Cerebellar nuclear complex (tissue), 1 donor: ENCODE data around the gene TMEM154.
"Not testable (repeated sequence)": the region's sequence is repeated elsewhere in the genome, so short reads cannot be mapped to it uniquely, and the experiment has no call there.

Experiments used
- DNase-seq, 2 experiments: peaks; one replicate each; lab custom pipeline; 2025; lab: John Stamatoyannopoulos, UW

Gene TMEM154

GRCh38 chr4:152666946-152667345 lies 12.9 kb downstream of the TMEM154 start:
- DNase-seq: no peak

DNA sequence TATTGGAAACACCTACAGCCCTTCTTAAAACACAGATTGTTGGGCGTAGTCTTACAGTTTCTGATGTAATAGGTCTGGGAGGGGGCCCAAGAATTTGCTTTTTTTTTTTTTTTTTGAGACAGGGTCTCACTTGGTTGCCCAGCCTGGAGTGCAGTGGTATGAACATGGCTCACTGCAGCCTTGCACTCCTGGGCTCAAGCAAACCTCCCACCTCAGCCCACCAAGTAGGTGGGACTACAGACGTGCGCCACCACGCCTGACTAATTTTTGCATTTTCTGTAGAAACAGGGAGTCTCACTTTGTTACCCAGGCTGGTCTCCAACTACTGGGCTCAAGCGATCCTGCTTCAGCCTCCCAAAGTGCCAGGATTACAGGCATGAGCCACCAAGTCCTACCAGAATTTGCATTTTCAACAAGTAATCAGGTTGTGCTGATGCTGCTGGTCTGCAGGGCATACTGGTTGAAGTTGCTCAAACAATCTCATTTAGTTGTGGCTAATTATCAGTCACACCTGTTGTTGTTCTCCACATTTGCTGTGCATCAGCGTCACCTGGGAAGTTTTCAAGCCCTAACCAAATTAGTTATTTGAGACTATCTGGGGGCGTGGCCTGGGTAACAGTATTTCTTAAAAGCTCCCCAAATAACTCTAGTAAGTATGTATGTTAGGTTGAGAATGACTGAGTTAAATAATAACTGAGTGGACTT lies 14.0 kb downstream of the TMEM154 start:
- no peak for DNase-seq

DNA sequence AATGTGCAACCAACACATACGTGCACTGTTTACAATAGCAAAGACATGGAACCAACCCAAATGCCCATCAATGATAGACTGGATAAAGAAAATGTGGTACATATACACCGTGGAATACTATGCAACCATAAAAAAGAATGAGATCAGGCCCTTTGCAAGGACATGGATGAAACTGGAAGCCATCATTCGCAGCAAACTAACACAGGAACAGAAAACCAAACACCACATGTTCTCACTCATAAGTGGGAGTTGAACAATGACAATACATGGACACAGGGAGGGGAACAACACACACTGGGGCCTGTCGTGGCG lies 15.8 kb downstream of the TMEM154 start:
- DNase-seq: not testable (repeated sequence)

DNA sequence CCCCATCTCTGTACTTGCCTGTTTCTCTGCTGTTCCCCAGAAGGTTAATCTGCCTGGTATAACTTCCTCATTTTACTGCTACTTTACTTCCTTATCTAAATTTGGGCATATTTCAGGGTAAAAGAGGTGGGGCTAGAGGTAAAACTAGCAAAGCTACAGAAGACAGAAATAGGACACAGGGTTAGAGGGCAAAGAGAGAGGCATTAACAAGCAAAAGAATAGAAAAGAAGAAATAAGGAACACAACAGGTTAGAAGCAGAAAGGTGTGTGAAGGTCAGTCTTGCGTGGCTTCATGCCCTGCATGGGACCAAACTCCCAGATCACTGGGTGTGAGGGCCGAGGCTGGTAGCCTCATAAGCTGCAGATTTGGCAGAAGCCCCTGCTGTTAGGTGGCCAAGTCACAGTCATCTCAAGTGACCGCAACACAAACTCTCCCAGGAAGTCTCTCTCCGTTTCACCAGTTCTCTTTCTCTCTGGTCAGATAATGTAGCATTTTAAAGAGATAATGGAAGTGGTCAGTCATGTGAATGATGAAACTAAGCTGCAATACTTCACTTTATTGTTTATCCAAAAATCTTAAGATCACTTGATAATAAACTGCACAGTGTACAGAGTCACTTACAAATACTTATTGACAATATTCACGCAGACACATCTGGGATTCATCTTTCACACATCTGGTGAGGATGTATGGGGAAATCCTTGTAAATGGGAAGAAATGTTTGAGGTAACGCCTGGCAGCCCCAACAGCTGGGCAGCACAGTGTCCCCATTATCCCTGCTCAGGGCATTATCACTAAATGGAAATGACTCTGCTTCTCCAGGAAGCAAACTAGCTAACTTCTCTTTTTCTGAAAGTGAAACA lies 16.4 kb downstream of the TMEM154 start:
- DNase-seq: no peak

DNA sequence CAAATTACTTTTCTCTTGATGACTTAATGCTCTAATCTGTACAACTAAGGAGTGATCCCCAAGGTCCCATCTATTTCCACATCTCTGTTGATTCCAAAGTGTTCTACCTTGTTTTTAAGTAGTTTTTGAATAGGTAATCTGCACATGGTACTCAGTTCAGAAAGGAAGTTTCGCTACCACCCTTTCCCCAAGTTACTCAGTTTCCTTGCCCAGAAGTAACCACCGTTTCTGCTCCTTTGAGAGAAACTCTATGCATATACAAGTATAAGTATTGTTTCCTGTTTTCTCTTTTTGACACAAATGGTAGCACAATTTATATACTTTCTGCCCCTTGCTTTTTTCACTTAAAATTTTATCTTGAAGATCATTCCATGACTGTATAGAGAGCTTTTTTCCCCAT lies 18.1 kb downstream of the TMEM154 start:
- no peak for DNase-seq

- DNase-seq: no peak
Measured at GRCh38 chr4:152660526-152660925, 19.3 kb downstream of the TMEM154 start.

- DNase-seq: no peak
Measured at GRCh38 chr4:152659806-152660205, 20.0 kb downstream of the TMEM154 start.

GRCh38 chr4:152657657-152658056 lies 22.1 kb downstream of the TMEM154 start:
- no peak for DNase-seq

DNA sequence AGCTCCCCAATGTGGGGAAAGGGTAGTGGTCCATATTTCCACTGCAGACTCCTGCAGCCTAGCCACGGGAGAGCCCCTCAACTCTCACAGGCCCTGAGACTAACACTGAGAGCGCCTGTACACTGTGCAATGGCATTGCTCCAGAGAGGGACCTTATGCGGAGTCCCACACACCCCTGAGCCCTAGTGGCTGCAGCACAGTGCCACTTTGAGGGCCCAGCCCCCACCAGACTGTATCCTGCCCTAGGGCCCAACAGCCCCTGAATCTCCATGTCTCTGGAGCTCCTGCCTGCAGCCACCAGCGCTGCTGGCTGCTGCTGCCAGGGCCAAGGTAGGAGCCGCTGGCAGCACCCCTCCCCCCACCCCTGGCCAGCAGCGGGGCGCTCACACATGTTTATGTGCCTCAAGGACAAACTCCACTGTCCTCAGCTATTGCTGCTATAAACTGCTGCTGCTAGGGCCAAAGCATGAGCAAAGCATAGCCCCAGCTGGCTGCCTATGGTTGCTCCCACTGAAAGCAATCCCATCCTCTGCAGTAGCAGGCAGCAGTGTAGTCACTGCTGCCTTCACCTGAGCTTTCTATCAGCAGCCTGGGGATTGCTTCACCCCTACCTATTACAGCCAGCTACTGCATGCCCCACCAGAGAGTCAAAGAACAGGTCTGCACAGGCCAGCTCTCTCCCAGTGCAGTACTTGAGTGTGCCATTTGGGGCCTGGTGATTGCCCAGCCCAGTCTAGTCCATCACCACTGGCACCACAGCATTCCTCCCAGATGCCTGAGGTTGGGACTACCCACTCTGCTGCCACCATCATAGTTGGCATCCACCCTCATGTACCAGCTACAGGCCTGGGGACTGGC lies 24.3 kb downstream of the TMEM154 start:
- DNase-seq: no peak

DNA sequence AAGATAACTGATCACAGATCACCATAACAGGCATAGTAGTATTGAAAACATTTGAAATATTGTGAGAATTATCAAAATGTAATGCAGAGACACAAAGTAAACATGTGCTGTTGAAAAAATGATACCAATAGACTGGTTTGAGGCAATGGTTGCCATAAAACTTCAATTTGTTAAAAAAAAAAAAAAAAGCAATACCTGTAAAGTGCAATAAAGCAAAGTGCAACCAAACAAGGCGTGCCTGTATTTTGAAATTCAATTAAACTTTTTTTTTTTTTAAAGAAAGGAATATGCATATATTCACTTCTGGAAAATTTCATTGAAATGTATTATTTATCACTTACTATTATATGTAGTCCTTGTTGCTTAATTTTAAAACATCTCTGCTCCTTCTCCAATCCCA lies 27.7 kb downstream of the TMEM154 start:
- DNase-seq: no peak

DNA sequence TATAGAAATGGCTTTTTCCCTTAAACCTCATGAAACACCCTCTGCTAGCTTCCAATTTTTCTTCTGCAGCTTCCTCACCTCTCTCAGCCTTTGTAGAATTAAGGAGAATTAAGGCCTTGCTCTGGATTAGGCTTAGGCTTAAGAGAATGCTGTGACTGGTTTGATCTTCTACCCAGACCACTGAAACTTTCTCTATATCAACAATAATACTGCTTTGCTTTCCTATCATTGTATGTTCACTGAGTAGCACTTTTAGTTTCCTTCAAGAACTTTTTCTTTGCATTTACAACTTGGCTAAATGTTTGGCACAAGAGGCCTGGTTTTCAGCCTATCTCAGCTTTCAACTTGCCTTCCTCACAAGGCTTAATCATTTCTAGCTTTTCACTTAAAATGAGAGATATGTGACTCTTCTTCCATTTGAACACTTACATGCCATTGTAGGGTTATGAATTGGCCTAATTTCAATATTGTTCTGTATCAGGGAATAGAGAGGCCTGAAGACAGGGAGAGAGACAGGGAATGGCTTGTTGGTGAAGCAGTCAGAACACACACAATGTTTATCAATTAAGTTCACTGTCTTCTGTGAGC lies 28.2 kb downstream of the TMEM154 start:
- no peak for DNase-seq

GRCh38 chr4:152646221-152646620 lies 33.6 kb downstream of the TMEM154 start:
- DNase-seq: no peak

DNA sequence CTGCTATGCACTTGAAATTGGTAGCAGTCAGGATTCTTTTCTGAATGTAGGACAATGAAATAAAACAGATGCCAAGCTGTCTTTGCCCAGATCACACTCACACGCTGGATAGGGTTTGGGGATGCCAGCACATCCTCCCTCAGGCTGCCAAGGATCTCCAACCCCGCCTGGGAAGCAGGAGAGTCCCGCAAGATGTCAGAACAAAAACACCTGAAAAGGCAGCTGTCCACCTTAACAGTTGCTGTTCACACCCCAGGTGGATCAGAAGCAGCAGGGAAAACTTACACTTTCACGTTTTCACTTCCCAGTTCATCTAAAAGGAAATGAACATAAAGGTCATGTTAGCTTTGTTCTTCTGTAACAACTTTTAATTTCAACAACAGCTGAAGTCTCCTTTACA lies 35.7 kb downstream of the TMEM154 start:
- DNase-seq: no peak

GRCh38 chr4:152643153-152644035 lies 36.4 kb downstream of the TMEM154 start:
- no peak for DNase-seq

DNA sequence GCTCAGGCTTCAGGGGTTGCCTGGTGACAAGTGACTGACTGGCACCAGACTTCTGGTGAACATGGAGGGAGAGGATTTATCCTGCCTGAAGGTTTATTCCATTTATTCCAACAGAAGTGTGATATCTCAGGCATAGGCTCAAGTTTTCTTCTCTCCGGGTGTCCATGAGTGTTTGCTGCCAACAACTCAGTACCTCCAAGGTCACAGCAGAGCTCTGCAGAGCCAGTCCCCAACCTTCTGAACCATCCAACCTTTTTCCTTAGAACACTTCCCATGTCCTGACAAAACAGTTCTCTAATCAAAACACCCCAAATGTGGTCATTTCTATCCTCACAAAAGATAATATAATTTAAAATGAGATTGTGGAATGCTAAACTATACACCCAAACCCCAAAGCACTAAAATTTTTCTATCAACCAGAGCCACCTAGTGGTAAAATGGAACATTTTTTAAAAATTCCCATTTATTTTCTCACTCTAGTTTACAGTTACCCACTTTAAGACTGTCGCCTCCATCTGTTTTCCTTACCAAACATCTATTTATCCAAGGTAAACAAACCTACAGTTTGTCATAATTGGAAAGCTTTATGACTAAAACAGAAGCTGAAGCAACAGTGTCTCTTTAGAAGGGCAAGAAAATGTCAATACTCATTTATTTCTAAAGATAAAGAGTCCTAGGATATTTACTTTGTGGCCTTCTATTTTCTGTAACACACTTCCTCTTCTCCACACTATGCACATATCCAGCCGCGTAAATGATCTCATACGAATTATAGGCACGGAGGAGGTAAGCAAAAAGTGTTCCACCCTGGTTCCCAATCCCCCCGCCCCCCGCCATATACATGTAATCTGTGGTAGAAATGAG lies 39.5 kb downstream of the TMEM154 start:
- no peak for DNase-seq

GRCh38 chr4:152635851-152636250 lies 43.9 kb downstream of the TMEM154 start:
- DNase-seq: no peak

DNA sequence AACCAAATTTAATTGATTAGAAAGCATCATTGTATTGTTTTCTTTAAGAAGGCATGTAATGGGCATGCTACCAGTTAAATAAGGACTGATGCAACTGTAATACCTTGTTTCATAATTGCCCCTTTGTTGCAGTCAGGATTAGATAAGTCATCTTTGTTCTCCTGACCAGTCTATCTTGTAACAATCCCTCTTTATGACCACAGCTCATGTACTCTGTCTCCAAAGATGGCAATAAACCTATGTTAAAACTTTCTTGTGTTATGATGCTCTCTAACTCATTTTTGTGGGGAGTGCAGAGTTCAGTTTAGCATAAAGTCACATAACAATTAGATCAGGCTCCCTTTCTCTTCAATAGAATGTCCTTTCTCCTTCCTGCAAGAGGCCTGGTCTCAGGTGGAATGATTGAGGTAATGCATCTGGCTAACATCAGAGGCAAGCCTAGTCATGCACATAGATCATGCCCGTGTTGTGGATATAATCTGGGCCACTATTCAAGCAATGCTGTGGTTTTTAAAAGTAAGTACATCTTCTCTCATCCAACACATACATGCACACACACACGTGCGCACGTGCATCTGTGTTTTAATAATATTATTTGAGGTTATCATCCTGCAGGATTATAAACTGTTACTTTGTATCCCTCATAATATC lies 45.6 kb downstream of the TMEM154 start:
- DNase-seq: no peak

- DNase-seq: no peak
Measured at GRCh38 chr4:152633118-152633517, 46.7 kb downstream of the TMEM154 start.

GRCh38 chr4:152630324-152630723 lies 49.5 kb downstream of the TMEM154 start:
- DNase-seq: no peak

DNA sequence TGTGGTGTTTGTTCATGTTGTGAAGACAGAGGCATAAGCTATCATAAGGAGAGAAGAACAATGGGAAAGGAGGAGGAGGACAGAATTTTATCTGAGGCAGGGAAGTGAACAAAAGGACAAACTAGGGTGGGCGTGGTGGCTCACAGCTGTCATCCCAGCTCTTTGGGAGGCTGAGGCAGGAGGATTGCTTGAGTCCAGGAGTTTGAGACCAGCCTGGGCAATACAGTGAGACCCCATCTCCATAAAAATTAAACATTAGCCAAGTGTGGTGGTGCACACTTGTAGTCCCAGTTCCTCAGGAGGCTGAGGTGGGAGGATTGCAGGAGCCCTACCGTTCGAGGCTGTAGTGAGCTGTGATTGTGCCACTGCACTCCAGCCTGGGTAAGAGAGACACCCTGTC lies 49.9 kb downstream of the TMEM154 start:
- no peak for DNase-seq
